Activated CD8-positive, alpha-beta T cell treated with anti-CD3 and anti-CD28 coated beads for 36 hours (primary cell): ENCODE results near the gene SLC24A3. TPM values are rescaled to one million over a fixed set of nuclear protein-coding genes. Genes with fewer than 3 reads are reported as not detected.

Experiments
- ATAC-seq: fragments of 200-7000 bp; cut with Tn5 transposase; one replicate; pipeline ENCODE4 v1.10.0; 2021; ENCODE audit warnings: mild to moderate bottlenecking, moderate library complexity
- CTCF ChIA-PET: fragments of 350-600 bp; sonication (Branson Sonifier 250); formaldehyde crosslinking; loops from one replicate; lab custom pipeline; 2021; ENCODE audit warnings: antibody characterized with exemption; lab: Charles Lee
- POLR2A ChIA-PET: fragments of 350-600 bp; sonication (Branson Sonifier 250); formaldehyde crosslinking; loops from one replicate; lab custom pipeline; 2021; ENCODE audit warnings: antibody characterized with exemption; lab: Charles Lee
- DNase-seq: peaks from one replicate; pipeline ENCODE4 v3.0.0-alpha.2; 2020
- H3K27ac Mint-ChIP-seq: one replicate; pipeline ENCODE4 v1.8.0; 2021; ENCODE audit warnings: mild to moderate bottlenecking, mixed read lengths
- H3K27me3 Mint-ChIP-seq: one replicate; pipeline ENCODE4 v1.8.0; 2021; ENCODE audit warnings: mixed read lengths
- H3K36me3 Mint-ChIP-seq: one replicate; pipeline ENCODE4 v1.8.0; 2021; ENCODE audit warnings: low read depth, mixed read lengths
- H3K4me1 Mint-ChIP-seq: one replicate; pipeline ENCODE4 v1.8.0; 2021; ENCODE audit warnings: low read depth, mixed read lengths
- H3K4me3 Mint-ChIP-seq: one replicate; pipeline ENCODE4 v1.8.0; 2021; ENCODE audit warnings: mild to moderate bottlenecking, moderate library complexity, mixed read lengths
- H3K9me3 Mint-ChIP-seq: one replicate; pipeline ENCODE4 v1.8.0; 2021; ENCODE audit warnings: mixed read lengths
- intact Hi-C: fragments of 100-400 bp; cut with micrococcal nuclease; formaldehyde crosslinking; loops from one replicate; pipeline ENCODE4 v1.10.0; 2022
- total RNA-seq, 2 experiments: library from RNA; stranded (reverse); gene quantifications; one replicate each; pipeline ENCODE4 v1.2.3, GENCODE V29; 2021
- TF ChIP-seq, protein P1 (sequence below): fragments of 200-600 bp; IDR thresholded peaks from one replicate; pipeline ENCODE4 v1.8.0; 2022; ENCODE audit warnings: antibody characterized with exemption, mild to moderate bottlenecking

The SLC24A3 gene
- total RNA-seq = not detected

GRCh38 chr20:19212469-19212815, at the start of gene SLC24A3:
TSS of gene SLC24A3 (plus strand) at chr20:19212642.
- no peak for DNase-seq
- Mint-ChIP-seq H3K27ac (no peak within 1 kb of the TSS), H3K9me3 (no peaks in the 10 kb centered on the region), H3K36me3 (no peaks in the 10 kb centered on the region), H3K4me3 (no peak within 1 kb of the TSS), H3K27me3 (peaks cover 41% of the 10 kb centered on the region), H3K4me1 (no peaks in the 10 kb centered on the region)
- ATAC-seq = no peak
- ChIA-PET CTCF (no interaction called here), POLR2A (no interaction called here)
- TF ChIP-seq, protein P1, sequence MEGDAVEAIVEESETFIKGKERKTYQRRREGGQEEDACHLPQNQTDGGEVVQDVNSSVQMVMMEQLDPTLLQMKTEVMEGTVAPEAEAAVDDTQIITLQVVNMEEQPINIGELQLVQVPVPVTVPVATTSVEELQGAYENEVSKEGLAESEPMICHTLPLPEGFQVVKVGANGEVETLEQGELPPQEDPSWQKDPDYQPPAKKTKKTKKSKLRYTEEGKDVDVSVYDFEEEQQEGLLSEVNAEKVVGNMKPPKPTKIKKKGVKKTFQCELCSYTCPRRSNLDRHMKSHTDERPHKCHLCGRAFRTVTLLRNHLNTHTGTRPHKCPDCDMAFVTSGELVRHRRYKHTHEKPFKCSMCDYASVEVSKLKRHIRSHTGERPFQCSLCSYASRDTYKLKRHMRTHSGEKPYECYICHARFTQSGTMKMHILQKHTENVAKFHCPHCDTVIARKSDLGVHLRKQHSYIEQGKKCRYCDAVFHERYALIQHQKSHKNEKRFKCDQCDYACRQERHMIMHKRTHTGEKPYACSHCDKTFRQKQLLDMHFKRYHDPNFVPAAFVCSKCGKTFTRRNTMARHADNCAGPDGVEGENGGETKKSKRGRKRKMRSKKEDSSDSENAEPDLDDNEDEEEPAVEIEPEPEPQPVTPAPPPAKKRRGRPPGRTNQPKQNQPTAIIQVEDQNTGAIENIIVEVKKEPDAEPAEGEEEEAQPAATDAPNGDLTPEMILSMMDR = no peak
- intact Hi-C loops = no loop called here

DNA sequence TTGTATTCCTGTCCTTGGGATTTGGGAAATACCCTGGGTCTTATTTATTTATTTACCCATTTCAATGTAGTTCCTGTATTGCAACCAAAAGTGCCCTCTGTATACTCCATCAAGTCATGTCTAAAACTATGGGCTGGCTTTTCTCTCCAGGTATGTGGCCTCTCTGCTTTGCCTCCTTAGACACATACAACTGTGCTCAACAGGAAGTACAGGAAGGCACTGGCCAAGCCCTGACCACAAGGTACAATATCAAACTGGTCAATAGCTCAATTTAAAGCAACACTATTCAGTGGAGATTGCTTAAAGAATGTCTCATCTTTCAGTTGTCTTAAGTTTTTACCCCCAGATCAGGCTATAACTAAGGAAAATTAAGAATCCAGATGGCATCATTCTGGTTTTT, 42.3 kb upstream of the SLC24A3 start:
- POLR2A ChIA-PET = no interaction called here
- CTCF ChIA-PET = no interaction called here
- no peak overlapping the region for H3K27ac Mint-ChIP-seq

GRCh38 chr20:19172637-19173036, 39.8 kb upstream of the SLC24A3 start:
- Mint-ChIP-seq H3K27ac (no peak overlapping the region), H3K27me3 (peaks cover 13% of the 10 kb centered on the region), H3K9me3 (peaks cover 5% of the 10 kb centered on the region), H3K36me3 (no peaks in the 10 kb centered on the region), H3K4me1 (no peaks in the 10 kb centered on the region), H3K4me3 (no peak overlapping the region)
- ChIA-PET CTCF (no interaction called here), POLR2A (no interaction called here)
- DNase-seq = no peak
- ATAC-seq = no peak
- TF ChIP-seq, protein P1 = no peak
- intact Hi-C loops = no loop called here

More for the DNA sequence above, 42.3 kb upstream of the SLC24A3 start:
- Mint-ChIP-seq H3K9me3 (peaks cover 8% of the 10 kb centered on the region), H3K27me3 (peaks cover 15% of the 10 kb centered on the region), H3K4me1 (no peaks in the 10 kb centered on the region), H3K4me3 (no peak overlapping the region), H3K36me3 (no peaks in the 10 kb centered on the region)
- no peak for DNase-seq
- ATAC-seq = no peak
- TF ChIP-seq, protein P1 = no peak
- intact Hi-C loops = no loop called here

GRCh38 chr20:19176470-19177052, 35.9 kb upstream of the SLC24A3 start:
- Mint-ChIP-seq H3K27me3 (peaks cover 12% of the 10 kb centered on the region), H3K4me3 (no peak overlapping the region), H3K9me3 (no peaks in the 10 kb centered on the region), H3K4me1 (no peaks in the 10 kb centered on the region), H3K36me3 (no peaks in the 10 kb centered on the region), H3K27ac (no peak overlapping the region)
- POLR2A ChIA-PET = no interaction called here
- no peak for ATAC-seq
- intact Hi-C loops = no loop called here
- DNase-seq = no peak
- TF ChIP-seq, protein P1 = no peak
- CTCF ChIA-PET = no interaction called here

- TF ChIP-seq, protein P1 = no peak
Measured at GRCh38 chr20:19181552-19181951, 30.9 kb upstream of the SLC24A3 start.

More at GRCh38 chr20:19181552-19181951, 30.9 kb upstream of the SLC24A3 start:
- Mint-ChIP-seq H3K27ac (no peak overlapping the region), H3K36me3 (no peaks in the 10 kb centered on the region), H3K27me3 (peaks cover 5% of the 10 kb centered on the region), H3K9me3 (no peaks in the 10 kb centered on the region), H3K4me1 (no peaks in the 10 kb centered on the region), H3K4me3 (no peak overlapping the region)
- DNase-seq (no peak), ATAC-seq (no peak)
- POLR2A ChIA-PET = no interaction called here
- CTCF ChIA-PET = no interaction called here
- intact Hi-C loops = no loop called here
